ENCODE measurements around the gene RAB32. TPM values are rescaled to one million over a fixed set of nuclear protein-coding genes. Genes with fewer than 3 reads are reported as not detected.

The RAB32 gene
- total RNA-seq, 1 experiment from 2014 or later: 21.4 TPM

DNA sequence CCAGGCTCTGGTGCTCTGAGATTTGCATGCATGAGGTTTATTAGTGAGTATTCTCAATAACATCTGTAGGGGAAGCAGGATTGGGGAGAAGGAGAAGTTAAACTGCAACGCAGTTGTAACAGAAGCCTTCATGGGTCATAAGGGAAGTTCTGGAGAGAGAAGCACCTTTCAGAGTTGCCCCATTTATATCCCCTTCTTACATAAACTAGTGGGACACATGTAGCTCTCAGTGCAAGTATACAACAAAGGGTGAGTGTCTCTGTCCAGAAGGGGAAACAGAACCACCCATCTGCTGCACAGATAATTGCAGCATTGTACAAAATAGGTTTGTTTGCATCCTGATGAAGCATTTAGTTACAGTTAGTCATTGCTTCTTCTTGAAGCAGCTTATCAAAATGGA is 50.9 kb downstream of the RAB32 start:
- no peaks in the 10 kb centered on the region for H3F3A ChIP-seq (ENCODE audit: insufficient read depth, low read depth)
- H3K9me2 ChIP-seq (ENCODE audit: insufficient read depth): no peaks in the 10 kb centered on the region
- no peak for TF ChIP-seq EZH2 (IDR thresholded peaks at IDR 0.05; ENCODE audit: low read depth)
- TF ChIP-seq, protein P1, sequence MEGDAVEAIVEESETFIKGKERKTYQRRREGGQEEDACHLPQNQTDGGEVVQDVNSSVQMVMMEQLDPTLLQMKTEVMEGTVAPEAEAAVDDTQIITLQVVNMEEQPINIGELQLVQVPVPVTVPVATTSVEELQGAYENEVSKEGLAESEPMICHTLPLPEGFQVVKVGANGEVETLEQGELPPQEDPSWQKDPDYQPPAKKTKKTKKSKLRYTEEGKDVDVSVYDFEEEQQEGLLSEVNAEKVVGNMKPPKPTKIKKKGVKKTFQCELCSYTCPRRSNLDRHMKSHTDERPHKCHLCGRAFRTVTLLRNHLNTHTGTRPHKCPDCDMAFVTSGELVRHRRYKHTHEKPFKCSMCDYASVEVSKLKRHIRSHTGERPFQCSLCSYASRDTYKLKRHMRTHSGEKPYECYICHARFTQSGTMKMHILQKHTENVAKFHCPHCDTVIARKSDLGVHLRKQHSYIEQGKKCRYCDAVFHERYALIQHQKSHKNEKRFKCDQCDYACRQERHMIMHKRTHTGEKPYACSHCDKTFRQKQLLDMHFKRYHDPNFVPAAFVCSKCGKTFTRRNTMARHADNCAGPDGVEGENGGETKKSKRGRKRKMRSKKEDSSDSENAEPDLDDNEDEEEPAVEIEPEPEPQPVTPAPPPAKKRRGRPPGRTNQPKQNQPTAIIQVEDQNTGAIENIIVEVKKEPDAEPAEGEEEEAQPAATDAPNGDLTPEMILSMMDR (conservative IDR thresholded peaks at IDR 0.05): no peak
- H3K4me3 ChIP-seq: no peak overlapping the region
- no peak overlapping the region for H3K27ac ChIP-seq
- H3K27me3 ChIP-seq (ENCODE audit: insufficient read depth, low read depth): no peaks in the 10 kb centered on the region
- ChIA-PET POLR2A (ENCODE audit: unreplicated experiment) (no interaction called here), CTCF (no interaction called here)
- no TSS peak for BruUV-seq (replicated peaks)
- DNase-seq: no peak
- H4K20me1 ChIP-seq (ENCODE audit: insufficient read depth): no peaks in the 10 kb centered on the region
- no peaks in the 10 kb centered on the region for H3K79me2 ChIP-seq (ENCODE audit: low read depth)
- no peak overlapping the region for H2AFZ ChIP-seq
- H3K4me2 ChIP-seq: no peak overlapping the region
- intact Hi-C loops (cut with micrococcal nuclease; ENCODE audit: unreplicated experiment): no loop called here
- H3K9me3 ChIP-seq (ENCODE audit: insufficient read depth, low read depth): no peaks in the 10 kb centered on the region
- H3K4me1 ChIP-seq (replicated peaks; ENCODE audit: insufficient read depth): no peaks in the 10 kb centered on the region
- no peaks in the 10 kb centered on the region for H3K36me3 ChIP-seq (ENCODE audit: low read depth)

DNA sequence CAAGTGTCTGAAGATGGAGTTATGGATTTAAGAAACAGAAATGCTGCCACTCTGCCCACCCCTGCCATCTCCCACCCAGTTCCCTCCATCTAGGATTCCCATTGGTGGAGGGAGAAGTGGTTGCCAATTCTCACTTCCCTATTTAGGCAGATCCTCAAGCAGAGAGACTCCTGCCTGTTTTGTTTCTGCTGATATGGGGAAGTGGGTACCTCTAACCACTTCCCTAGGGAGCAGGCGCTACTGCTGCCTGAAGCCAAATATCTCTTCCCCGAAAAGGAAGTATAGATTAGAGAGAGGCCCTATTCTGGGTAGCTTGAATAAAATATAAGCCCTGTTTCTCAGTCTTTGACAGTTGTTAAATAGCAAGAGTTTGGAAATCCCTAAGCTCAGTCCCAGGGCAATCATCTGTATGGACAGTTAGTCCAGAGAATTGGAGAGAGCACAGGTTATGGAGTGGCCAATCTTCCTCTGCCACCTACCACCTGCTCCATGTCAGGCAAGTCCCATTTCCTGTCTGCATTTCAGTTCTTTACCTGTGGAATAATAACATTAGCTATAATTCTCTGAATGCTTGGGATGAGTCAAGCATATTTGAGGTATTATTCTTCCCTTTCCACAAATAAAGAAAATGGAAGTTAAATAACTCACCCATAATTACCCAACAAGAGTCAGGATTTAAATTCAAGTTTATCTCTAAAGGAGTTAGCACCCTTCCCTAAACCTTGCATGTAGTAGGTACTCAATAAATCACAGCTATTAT is 52.5 kb downstream of the RAB32 start:
- intact Hi-C loops (cut with micrococcal nuclease; ENCODE audit: unreplicated experiment): no loop called here
- POLR2A ChIA-PET (ENCODE audit: unreplicated experiment): no interaction called here
- Histone ChIP-seq H3K36me3 (ENCODE audit: low read depth) (no peaks in the 10 kb centered on the region), H3K4me1 (replicated peaks; ENCODE audit: insufficient read depth) (no peaks in the 10 kb centered on the region), H3K4me2 (no peak overlapping the region), H3F3A (ENCODE audit: insufficient read depth, low read depth) (no peaks in the 10 kb centered on the region), H3K27ac (no peak overlapping the region), H3K9me2 (ENCODE audit: insufficient read depth) (no peaks in the 10 kb centered on the region), H3K27me3 (ENCODE audit: insufficient read depth, low read depth) (no peaks in the 10 kb centered on the region), H3K4me3 (no peak overlapping the region), H3K79me2 (ENCODE audit: low read depth) (no peaks in the 10 kb centered on the region), H4K20me1 (ENCODE audit: insufficient read depth) (no peaks in the 10 kb centered on the region), H3K9me3 (ENCODE audit: insufficient read depth, low read depth) (no peaks in the 10 kb centered on the region), H2AFZ (peak overlapping the region; percentile 39; the same call in 1 of the 2 replicates)
- BruUV-seq (replicated peaks): no TSS peak
- no peak for DNase-seq
- no peak for TF ChIP-seq EZH2 (IDR thresholded peaks at IDR 0.05; ENCODE audit: low read depth)
- TF ChIP-seq, protein P1 (conservative IDR thresholded peaks at IDR 0.05): no peak
- CTCF ChIA-PET: interaction anchor here (0.6 kb wide), 1 partner anchor 8 kb away, joined by 9 read pairs; no protein-coding TSS in a partner anchor

DNA sequence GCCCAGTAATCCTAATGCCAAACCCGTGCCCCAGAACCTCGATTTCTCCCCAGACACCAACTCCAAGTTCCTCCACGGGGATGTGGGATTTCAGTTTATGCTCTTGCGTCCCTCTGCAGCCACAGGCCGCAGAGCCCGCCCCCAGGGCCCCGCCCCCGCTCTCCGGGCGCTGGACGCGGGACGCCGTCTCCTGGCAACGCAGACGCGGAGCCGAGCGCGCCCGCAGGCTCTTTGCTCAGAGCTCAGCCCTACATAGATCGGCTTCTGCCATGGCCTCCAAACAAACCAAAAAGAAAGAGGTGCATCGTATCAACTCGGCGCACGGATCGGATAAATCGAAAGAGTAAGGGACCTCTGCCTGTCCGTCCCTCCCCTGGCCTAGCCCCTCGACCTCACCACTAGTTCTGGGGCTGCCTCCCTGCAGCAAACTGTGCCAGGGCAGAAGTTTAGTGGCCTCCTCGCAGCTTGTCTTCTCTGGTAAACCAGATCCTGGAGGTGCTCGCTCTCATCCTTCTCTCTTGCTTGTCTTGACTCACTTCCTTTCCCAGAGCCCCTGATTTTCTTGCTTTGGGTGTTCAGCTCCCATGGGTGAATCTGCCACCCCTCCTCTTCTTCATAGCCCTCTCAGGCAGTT is 55.3 kb downstream of the RAB32 start, which contains the start of gene ADGB:
TSS of gene ADGB (plus strand) at position 201 of the 634 bp plus-strand sequence. CDS start at position 270, 69 bp downstream.
- ChIA-PET POLR2A (ENCODE audit: unreplicated experiment) (no interaction called here), CTCF (no interaction called here)
- BruUV-seq (replicated peaks): no TSS peak
- Histone ChIP-seq H3K27ac (no peak within 1 kb of the TSS), H3F3A (ENCODE audit: insufficient read depth, low read depth) (no peaks in the 10 kb centered on the region), H3K9me2 (ENCODE audit: insufficient read depth) (no peaks in the 10 kb centered on the region), H4K20me1 (ENCODE audit: insufficient read depth) (no peaks in the 10 kb centered on the region), H3K36me3 (ENCODE audit: low read depth) (no peaks in the 10 kb centered on the region), H3K4me2 (peak within 1 kb of the TSS; percentile 61), H2AFZ (peak within 1 kb of the TSS; percentile 69; the same call in 1 of the 2 replicates), H3K9me3 (ENCODE audit: insufficient read depth, low read depth) (no peaks in the 10 kb centered on the region), H3K4me3 (peak within 1 kb of the TSS; percentile 38; the same call in 1 of the 2 replicates), H3K79me2 (ENCODE audit: low read depth) (no peaks in the 10 kb centered on the region), H3K4me1 (replicated peaks; ENCODE audit: insufficient read depth) (no peaks in the 10 kb centered on the region), H3K27me3 (ENCODE audit: insufficient read depth, low read depth) (no peaks in the 10 kb centered on the region)
- no peak for TF ChIP-seq EZH2 (IDR thresholded peaks at IDR 0.05; ENCODE audit: low read depth)
- TF ChIP-seq, protein P1 (conservative IDR thresholded peaks at IDR 0.05): no peak
- intact Hi-C loops (cut with micrococcal nuclease; ENCODE audit: unreplicated experiment): no loop called here
- DNase-seq: peak in 1 of 2 experiments; percentile 38

All from PC-9 (cell line).